MM.1S (cell line): ENCODE results near the gene MFAP2.
"Not testable (repeated sequence)": the region's sequence is repeated elsewhere in the genome, so short reads cannot be mapped to it uniquely, and the experiment has no call there.

Experiments used
- DNase-seq: peaks from one replicate; pipeline ENCODE4 v3.0.0-alpha.2; 2015
- H2AFZ ChIP-seq: fragments of 300-600 bp; sonication (generic); 2 replicates; pipeline ENCODE4 v1.6.0; 2016; ENCODE audit warnings: antibody characterized with exemption, low read length
- H3F3A ChIP-seq: fragments of 300-600 bp; sonication (generic); 2 replicates; pipeline ENCODE4 v1.6.1; 2016; ENCODE audit warnings: mild to moderate bottlenecking, antibody characterized with exemption, low read length, moderate library complexity, mixed read lengths; ENCODE audit not compliant: insufficient read depth
- H3K27ac ChIP-seq: fragments of 300-600 bp; sonication (generic); 2 replicates; pipeline ENCODE4 v1.5.1; 2016; ENCODE audit warnings: mild to moderate bottlenecking, low read length
- H3K27me3 ChIP-seq: fragments of 300-600 bp; sonication (generic); replicated peaks from 2 replicates; pipeline ENCODE4 v1.6.0; 2016; ENCODE audit warnings: low read length; ENCODE audit not compliant: insufficient read depth
- H3K36me3 ChIP-seq: fragments of 300-600 bp; sonication (generic); replicated peaks from 2 replicates; pipeline ENCODE4 v1.6.1; 2016; ENCODE audit warnings: mild to moderate bottlenecking, low read length, mixed read lengths; ENCODE audit not compliant: insufficient read depth
- H3K4me1 ChIP-seq: fragments of 300-600 bp; sonication (generic); 2 replicates; pipeline ENCODE4 v1.6.1; 2016; ENCODE audit warnings: low read length, mixed read lengths
- H3K4me2 ChIP-seq: fragments of 300-600 bp; sonication (generic); 2 replicates; pipeline ENCODE4 v1.6.0; 2016; ENCODE audit warnings: low read depth, low read length
- H3K4me3 ChIP-seq: fragments of 300-600 bp; sonication (generic); 2 replicates; pipeline ENCODE4 v1.5.1; 2016; ENCODE audit warnings: low read length, mixed read lengths
- H3K79me2 ChIP-seq: fragments of 300-600 bp; sonication (generic); 2 replicates; pipeline ENCODE4 v1.6.1; 2016; ENCODE audit warnings: mixed run types, low read length, mixed read lengths
- H3K9ac ChIP-seq: fragments of 300-600 bp; sonication (generic); 2 replicates; pipeline ENCODE4 v1.6.1; 2016; ENCODE audit warnings: low read length, mixed read lengths
- H3K9me2 ChIP-seq: fragments of 300-600 bp; sonication (generic); replicated peaks from 2 replicates; pipeline ENCODE4 v1.6.1; 2016; ENCODE audit warnings: mild to moderate bottlenecking, low read length, mixed read lengths; ENCODE audit not compliant: insufficient read depth
- H3K9me3 ChIP-seq: fragments of 300-600 bp; sonication (generic); replicated peaks from 2 replicates; pipeline ENCODE4 v1.6.1; 2016; ENCODE audit warnings: mild to moderate bottlenecking, low read length, mixed read lengths; ENCODE audit not compliant: insufficient read depth
- H4K20me1 ChIP-seq: fragments of 300-600 bp; sonication (generic); 2 replicates; pipeline ENCODE4 v1.6.1; 2016; ENCODE audit warnings: mild to moderate bottlenecking, low read length, moderate library complexity, mixed read lengths; ENCODE audit not compliant: insufficient read depth
- EZH2 ChIP-seq: fragments of 300-600 bp; sonication (generic); optimal IDR thresholded peaks from 2 replicates; pipeline ENCODE3; 2017; ENCODE audit warnings: low read depth, mild to moderate bottlenecking, antibody characterized with exemption, low read length, mixed read lengths
- EZH2phosphoT487 ChIP-seq: fragments of 300-600 bp; sonication (generic); IDR thresholded peaks from 2 replicates; pipeline ENCODE4 v1.6.1; 2018; ENCODE audit warnings: antibody characterized with exemption, low read length
- TF ChIP-seq, protein P1 (sequence below): fragments of 300-600 bp; sonication (generic); IDR thresholded peaks from 2 replicates; pipeline ENCODE4 v1.5.1; 2016; ENCODE audit warnings: antibody characterized with exemption, low read length, mixed read lengths

The MFAP2 gene

DNA sequence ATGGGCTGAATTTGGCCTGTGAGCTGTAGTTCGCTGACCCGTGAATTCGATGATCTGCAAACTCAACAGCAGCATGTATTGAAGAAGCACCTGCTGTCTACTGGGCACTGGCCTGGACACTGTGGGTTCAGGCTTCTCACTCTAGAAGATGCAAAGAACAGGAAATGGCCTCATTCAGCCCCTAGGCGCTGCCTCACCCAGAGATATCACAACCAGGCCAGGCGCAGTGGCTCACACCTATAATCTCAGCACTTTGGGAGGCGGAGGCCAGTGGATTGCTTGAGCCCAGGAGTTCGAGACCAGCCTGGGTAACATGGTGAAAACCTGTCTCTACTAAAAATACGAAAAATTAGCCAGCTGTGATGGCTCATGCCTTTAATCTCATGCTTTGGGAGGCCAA, 23.6 kb downstream of the MFAP2 start:
- no peaks in the 10 kb centered on the region for H3K36me3 ChIP-seq
- no peak for DNase-seq
- H3K9me3 ChIP-seq: no peaks in the 10 kb centered on the region
- no peak overlapping the region for H3K27ac ChIP-seq
- no peaks in the 10 kb centered on the region for H4K20me1 ChIP-seq
- H3K27me3 ChIP-seq: no peaks in the 10 kb centered on the region
- H3K79me2 ChIP-seq: no peaks in the 10 kb centered on the region
- no peaks in the 10 kb centered on the region for H3K9me2 ChIP-seq
- H3K4me3 ChIP-seq: no peak overlapping the region
- no peak overlapping the region for H3K4me2 ChIP-seq
- H3F3A ChIP-seq: peaks cover 4% of the 10 kb centered on the region; the same call in 1 of the 2 replicates
- no peaks in the 10 kb centered on the region for H3K4me1 ChIP-seq
- TF ChIP-seq, protein P1, sequence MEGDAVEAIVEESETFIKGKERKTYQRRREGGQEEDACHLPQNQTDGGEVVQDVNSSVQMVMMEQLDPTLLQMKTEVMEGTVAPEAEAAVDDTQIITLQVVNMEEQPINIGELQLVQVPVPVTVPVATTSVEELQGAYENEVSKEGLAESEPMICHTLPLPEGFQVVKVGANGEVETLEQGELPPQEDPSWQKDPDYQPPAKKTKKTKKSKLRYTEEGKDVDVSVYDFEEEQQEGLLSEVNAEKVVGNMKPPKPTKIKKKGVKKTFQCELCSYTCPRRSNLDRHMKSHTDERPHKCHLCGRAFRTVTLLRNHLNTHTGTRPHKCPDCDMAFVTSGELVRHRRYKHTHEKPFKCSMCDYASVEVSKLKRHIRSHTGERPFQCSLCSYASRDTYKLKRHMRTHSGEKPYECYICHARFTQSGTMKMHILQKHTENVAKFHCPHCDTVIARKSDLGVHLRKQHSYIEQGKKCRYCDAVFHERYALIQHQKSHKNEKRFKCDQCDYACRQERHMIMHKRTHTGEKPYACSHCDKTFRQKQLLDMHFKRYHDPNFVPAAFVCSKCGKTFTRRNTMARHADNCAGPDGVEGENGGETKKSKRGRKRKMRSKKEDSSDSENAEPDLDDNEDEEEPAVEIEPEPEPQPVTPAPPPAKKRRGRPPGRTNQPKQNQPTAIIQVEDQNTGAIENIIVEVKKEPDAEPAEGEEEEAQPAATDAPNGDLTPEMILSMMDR: no peak
- no peak for TF ChIP-seq EZH2
- TF ChIP-seq EZH2phosphoT487: no peak
- H2AFZ ChIP-seq: no peak overlapping the region
- no peak overlapping the region for H3K9ac ChIP-seq

DNA sequence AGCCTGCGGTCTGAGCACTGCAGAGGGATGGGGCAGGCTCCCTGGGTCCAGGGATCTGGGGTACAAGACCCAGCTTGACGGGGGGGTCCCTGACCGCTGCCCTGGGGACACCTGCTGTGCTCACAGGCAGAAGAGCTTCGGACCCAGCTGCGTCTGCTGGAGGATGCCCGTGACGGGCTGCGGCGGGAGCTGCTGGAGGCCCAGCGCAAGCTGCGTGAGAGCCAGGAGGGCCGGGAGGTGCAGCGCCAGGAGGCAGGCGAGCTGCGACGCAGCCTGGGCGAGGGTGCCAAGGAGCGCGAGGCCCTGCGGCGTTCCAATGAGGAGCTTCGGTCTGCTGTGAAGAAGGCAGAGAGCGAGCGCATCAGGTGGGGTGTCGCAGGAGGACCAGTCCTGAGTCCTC, 25.2 kb downstream of the MFAP2 start:
- Histone ChIP-seq H3K9ac (no peak overlapping the region), H3K4me1 (no peaks in the 10 kb centered on the region), H3K27me3 (no peaks in the 10 kb centered on the region), H3K27ac (no peak overlapping the region), H2AFZ (no peak overlapping the region), H3K4me3 (no peak overlapping the region), H4K20me1 (no peaks in the 10 kb centered on the region), H3K9me3 (no peaks in the 10 kb centered on the region), H3K79me2 (no peaks in the 10 kb centered on the region), H3F3A (peaks cover under 1% of the 10 kb centered on the region; the same call in 1 of the 2 replicates), H3K36me3 (no peaks in the 10 kb centered on the region), H3K9me2 (no peaks in the 10 kb centered on the region), H3K4me2 (no peak overlapping the region)
- TF ChIP-seq, protein P1: no peak
- TF ChIP-seq EZH2phosphoT487 (no peak), EZH2 (no peak)
- DNase-seq: no peak

DNA sequence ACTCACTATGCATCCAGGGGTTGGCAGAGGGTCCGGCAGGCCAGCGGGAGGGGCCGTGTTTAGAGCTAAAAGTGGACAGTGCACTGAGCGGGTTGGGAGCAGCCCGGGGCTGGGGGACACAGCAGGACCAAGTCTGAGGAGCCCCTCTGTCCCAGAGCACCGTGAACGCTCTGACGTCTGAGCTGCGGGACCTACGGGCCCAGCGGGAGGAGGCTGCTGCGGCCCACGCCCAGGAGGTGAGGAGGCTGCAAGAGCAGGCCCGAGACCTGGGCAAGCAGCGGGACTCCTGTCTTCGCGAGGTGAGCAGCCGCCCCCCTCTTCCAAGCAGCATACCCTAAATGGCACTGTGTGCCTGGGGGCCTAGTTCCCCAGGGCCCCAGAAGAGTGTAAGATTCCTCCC, 25.8 kb downstream of the MFAP2 start:
- Histone ChIP-seq H3K9me3 (no peaks in the 10 kb centered on the region), H4K20me1 (no peaks in the 10 kb centered on the region), H3K9ac (no peak overlapping the region), H2AFZ (no peak overlapping the region), H3F3A (no peaks in the 10 kb centered on the region), H3K79me2 (no peaks in the 10 kb centered on the region), H3K4me2 (no peak overlapping the region), H3K36me3 (no peaks in the 10 kb centered on the region), H3K27ac (no peak overlapping the region), H3K27me3 (no peaks in the 10 kb centered on the region), H3K4me1 (no peaks in the 10 kb centered on the region), H3K4me3 (no peak overlapping the region), H3K9me2 (no peaks in the 10 kb centered on the region)
- TF ChIP-seq EZH2 (no peak), EZH2phosphoT487 (no peak)
- TF ChIP-seq, protein P1: no peak
- no peak for DNase-seq

DNA sequence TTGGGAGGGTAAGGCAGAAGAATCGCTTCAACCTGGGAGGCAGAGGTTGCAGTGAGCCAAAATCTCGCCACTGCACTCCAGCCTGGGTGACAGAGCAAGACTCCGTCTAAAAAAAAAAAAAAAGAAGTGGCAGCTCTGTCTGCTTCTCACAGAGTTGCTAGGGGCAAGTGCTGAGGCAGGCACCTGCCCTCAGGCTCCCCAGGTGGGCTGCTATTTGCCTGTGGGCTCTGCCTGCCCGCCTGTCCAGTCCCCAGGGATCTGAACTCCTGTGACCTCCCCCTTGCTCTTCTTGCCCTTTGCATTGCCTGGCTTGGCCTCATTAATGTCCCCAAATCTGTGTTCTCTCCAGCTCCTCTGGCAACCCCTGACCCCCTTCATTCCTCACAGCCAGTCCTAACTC, 28.0 kb downstream of the MFAP2 start:
- not testable (repeated sequence) for H2AFZ ChIP-seq, H3K27me3 ChIP-seq, H3K4me1 ChIP-seq, H3K36me3 ChIP-seq, H4K20me1 ChIP-seq, H3K4me2 ChIP-seq, H3K9me2 ChIP-seq, H3K9ac ChIP-seq, H3K27ac ChIP-seq, H3F3A ChIP-seq, H3K79me2 ChIP-seq, H3K4me3 ChIP-seq, H3K9me3 ChIP-seq, DNase-seq

DNA sequence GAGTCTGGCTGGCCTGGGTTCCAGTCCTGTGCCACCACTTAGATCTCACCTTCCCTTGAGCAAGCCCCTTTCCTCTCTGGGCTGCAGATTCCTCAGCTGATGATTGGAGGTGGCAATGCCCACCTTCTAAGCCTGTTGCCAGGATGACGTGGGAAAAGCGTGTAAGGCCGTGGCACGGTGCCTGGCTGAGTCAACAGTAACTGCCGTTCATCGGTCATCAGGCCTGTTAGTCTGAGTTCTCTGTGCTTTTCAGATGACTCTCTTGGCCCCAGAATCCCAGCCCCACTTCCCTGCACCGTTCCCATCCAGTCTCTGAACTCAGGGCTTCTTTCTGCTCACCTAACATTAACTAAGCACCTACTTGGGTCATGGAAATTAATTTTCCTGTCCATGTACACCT, 31.4 kb downstream of the MFAP2 start:
- DNase-seq, H4K20me1 ChIP-seq, H2AFZ ChIP-seq, H3F3A ChIP-seq, H3K9ac ChIP-seq, H3K9me2 ChIP-seq, H3K4me2 ChIP-seq, H3K4me1 ChIP-seq, H3K27me3 ChIP-seq, H3K79me2 ChIP-seq, H3K36me3 ChIP-seq, H3K27ac ChIP-seq, H3K4me3 ChIP-seq, H3K9me3 ChIP-seq: not testable (repeated sequence)

DNA sequence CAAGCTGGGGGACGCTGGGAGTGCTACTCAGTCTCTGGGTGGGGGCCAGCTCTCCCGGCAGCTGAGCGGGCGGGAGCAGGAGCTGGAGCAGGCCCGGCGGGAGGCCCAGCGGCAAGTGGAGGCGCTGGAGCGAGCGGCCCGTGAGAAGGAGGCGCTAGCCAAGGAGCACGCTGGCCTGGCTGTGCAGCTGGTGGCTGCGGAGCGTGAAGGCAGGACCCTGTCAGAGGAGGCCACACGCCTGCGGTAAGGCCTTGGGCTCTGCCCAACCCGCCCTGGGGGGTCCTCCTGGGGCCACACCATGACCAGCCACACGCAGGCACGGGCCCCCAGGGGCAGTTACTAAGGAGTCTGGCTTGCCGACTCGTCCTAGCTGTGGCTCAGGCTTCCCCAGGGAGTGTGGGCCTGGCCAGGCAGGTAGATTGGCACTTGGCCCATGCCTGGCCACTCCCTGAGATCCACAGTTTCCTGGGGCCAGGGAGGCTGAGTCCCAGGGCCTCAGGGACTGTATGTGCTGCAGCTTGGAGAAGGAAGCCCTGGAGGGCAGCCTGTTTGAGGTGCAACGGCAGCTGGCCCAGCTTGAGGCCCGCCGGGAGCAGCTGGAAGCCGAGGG, 32.0 kb downstream of the MFAP2 start:
- H3K4me1 ChIP-seq, H3K9ac ChIP-seq, H3K4me2 ChIP-seq, H3K27me3 ChIP-seq, H3K36me3 ChIP-seq, H3K9me2 ChIP-seq, DNase-seq, H3K9me3 ChIP-seq, H3K4me3 ChIP-seq, H4K20me1 ChIP-seq, H2AFZ ChIP-seq, H3K79me2 ChIP-seq, H3K27ac ChIP-seq, H3F3A ChIP-seq: not testable (repeated sequence)
